Neural progenitor cell (in vitro differentiated cells): Measurements from ENCODE around the gene LYZL2. TPM values are rescaled to one million over a fixed set of nuclear protein-coding genes. Genes with fewer than 3 reads are reported as not detected.
"Not testable (repeated sequence)": the region's sequence is repeated elsewhere in the genome, so short reads cannot be mapped to it uniquely, and the experiment has no call there.

Experiments
- DNase-seq: peaks from one replicate; pipeline ENCODE4 v3.0.0-alpha.2; 2016; ENCODE audit warnings: low spot score
- H2AFZ ChIP-seq: fragments of 200-600 bp; sonication (generic); replicated peaks from 2 replicates; pipeline ENCODE4 v1.6.1; 2016; ENCODE audit warnings: antibody characterized with exemption
- H3F3A ChIP-seq: fragments of 200-600 bp; sonication (generic); 2 replicates; pipeline ENCODE4 v1.6.1; 2016; ENCODE audit warnings: antibody characterized with exemption, low read depth
- H3K27ac ChIP-seq: fragments of 200-600 bp; sonication (generic); 2 replicates; pipeline ENCODE4 v1.5.1; 2016; ENCODE audit warnings: mild to moderate bottlenecking
- H3K27me3 ChIP-seq: fragments of 200-600 bp; sonication (generic); 2 replicates; pipeline ENCODE4 v1.6.1; 2016; ENCODE audit warnings: mild to moderate bottlenecking, moderate library complexity
- H3K36me3 ChIP-seq: fragments of 200-600 bp; sonication (generic); 2 replicates; pipeline ENCODE4 v1.5.1; 2016
- H3K4me1 ChIP-seq: fragments of 200-600 bp; sonication (generic); 2 replicates; pipeline ENCODE4 v1.6.1; 2016; ENCODE audit warnings: mixed run types
- H3K4me2 ChIP-seq: fragments of 200-600 bp; sonication (generic); 2 replicates; pipeline ENCODE4 v1.6.1; 2016
- H3K4me3 ChIP-seq: fragments of 200-600 bp; sonication (generic); 2 replicates; pipeline ENCODE4 v1.5.1; 2016
- H3K79me2 ChIP-seq: fragments of 200-600 bp; sonication (generic); 2 replicates; pipeline ENCODE4 v1.6.1; 2016; ENCODE audit warnings: low read depth
- H3K9ac ChIP-seq: fragments of 200-600 bp; sonication (generic); 2 replicates; pipeline ENCODE4 v1.6.1; 2016
- H3K9me3 ChIP-seq: fragments of 200-600 bp; sonication (generic); 2 replicates; pipeline ENCODE4 v1.5.1; 2016; ENCODE audit warnings: low read depth
- H4K20me1 ChIP-seq: fragments of 200-600 bp; sonication (generic); 2 replicates; pipeline ENCODE4 v1.6.1; 2016; ENCODE audit warnings: low read depth
- H3K27ac Mint-ChIP-seq: 3 replicates; pipeline ENCODE4 v1.8.0; 2021; ENCODE audit warnings: mixed read lengths
- H3K27me3 Mint-ChIP-seq: 2 replicates; pipeline ENCODE4 v1.8.0; 2022; ENCODE audit warnings: low read depth, mild to moderate bottlenecking, inconsistent platforms, moderate library complexity, mixed read lengths; ENCODE audit not compliant: insufficient read depth
- H3K36me3 Mint-ChIP-seq: 3 replicates; pipeline ENCODE4 v1.8.0; 2021; ENCODE audit warnings: mixed read lengths
- H3K4me1 Mint-ChIP-seq: 3 replicates; pipeline ENCODE4 v1.8.0; 2021; ENCODE audit warnings: mixed read lengths
- H3K4me3 Mint-ChIP-seq: 3 replicates; pipeline ENCODE4 v1.8.0; 2021; ENCODE audit warnings: mild to moderate bottlenecking, moderate library complexity, mixed read lengths
- H3K9me3 Mint-ChIP-seq: 3 replicates; pipeline ENCODE4 v1.8.0; 2020; ENCODE audit warnings: mixed read lengths
- EZH2 ChIP-seq: fragments of 200-600 bp; sonication (generic); IDR thresholded peaks from 2 replicates; pipeline ENCODE4 v1.6.1; 2017; ENCODE audit warnings: antibody characterized with exemption, mild to moderate bottlenecking, moderate library complexity
- EZH2phosphoT487 ChIP-seq: fragments of 200-600 bp; sonication (generic); IDR thresholded peaks from 2 replicates; pipeline ENCODE4 v1.6.1; 2017; ENCODE audit warnings: antibody characterized with exemption
- total RNA-seq: library from RNA; depleted of rRNA; stranded (reverse); fragments of >200 nt; gene quantifications from 2 replicates; pipeline ENCODE4 v1.2.3, GENCODE V29; 2015; ENCODE audit warnings: low replicate concordance
- TF ChIP-seq, protein P1 (sequence below): fragments of 200-600 bp; sonication (generic); IDR thresholded peaks from 2 replicates; pipeline ENCODE4 v1.5.1; 2017; ENCODE audit warnings: antibody characterized with exemption, mild to moderate bottlenecking

LYZL2 gene
- total RNA-seq, 1 donor from 2014 or later, result not detected

DNA sequence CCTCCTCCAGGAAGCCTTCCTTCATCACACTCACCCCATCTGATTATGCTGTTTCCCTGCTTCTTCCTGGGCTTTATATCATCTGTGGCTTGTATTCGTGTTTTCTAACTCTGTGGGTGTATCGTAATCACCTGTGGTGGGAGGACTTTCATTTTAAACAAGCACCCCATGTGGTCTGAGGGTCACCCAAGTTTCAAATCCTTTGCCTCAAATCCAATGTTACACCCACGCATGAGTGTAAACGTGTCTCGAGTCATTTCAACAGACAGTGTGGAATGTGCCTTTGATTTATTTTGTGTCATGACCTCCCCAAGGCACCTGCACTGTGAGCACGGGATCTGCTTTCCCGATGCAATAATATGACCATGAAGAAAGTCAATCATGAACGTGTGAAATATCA lies 17.5 kb upstream of the LYZL2 start:
- H3K9me3 ChIP-seq, result no peaks in the 10 kb centered on the region
- Mint-ChIP-seq H3K9me3 (no peaks in the 10 kb centered on the region), H3K27me3 (peaks cover 15% of the 10 kb centered on the region), H3K4me3 (no peak overlapping the region), H3K36me3 (no peaks in the 10 kb centered on the region), H3K27ac (no peak overlapping the region), H3K4me1 (peaks cover 41% of the 10 kb centered on the region)
- DNase-seq, result no peak
- no peak overlapping the region for H3K27ac ChIP-seq
- no peaks in the 10 kb centered on the region for H3K36me3 ChIP-seq
- H3K4me1 ChIP-seq, result peaks cover 4% of the 10 kb centered on the region
- no peak overlapping the region for H3K4me2 ChIP-seq
- no peak overlapping the region for H3K4me3 ChIP-seq
- no peaks in the 10 kb centered on the region for H3F3A ChIP-seq
- H3K9ac ChIP-seq, result no peak overlapping the region
- no peak overlapping the region for H2AFZ ChIP-seq
- no peaks in the 10 kb centered on the region for H3K27me3 ChIP-seq
- TF ChIP-seq, protein P1, sequence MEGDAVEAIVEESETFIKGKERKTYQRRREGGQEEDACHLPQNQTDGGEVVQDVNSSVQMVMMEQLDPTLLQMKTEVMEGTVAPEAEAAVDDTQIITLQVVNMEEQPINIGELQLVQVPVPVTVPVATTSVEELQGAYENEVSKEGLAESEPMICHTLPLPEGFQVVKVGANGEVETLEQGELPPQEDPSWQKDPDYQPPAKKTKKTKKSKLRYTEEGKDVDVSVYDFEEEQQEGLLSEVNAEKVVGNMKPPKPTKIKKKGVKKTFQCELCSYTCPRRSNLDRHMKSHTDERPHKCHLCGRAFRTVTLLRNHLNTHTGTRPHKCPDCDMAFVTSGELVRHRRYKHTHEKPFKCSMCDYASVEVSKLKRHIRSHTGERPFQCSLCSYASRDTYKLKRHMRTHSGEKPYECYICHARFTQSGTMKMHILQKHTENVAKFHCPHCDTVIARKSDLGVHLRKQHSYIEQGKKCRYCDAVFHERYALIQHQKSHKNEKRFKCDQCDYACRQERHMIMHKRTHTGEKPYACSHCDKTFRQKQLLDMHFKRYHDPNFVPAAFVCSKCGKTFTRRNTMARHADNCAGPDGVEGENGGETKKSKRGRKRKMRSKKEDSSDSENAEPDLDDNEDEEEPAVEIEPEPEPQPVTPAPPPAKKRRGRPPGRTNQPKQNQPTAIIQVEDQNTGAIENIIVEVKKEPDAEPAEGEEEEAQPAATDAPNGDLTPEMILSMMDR, result no peak
- TF ChIP-seq EZH2 (no peak), EZH2phosphoT487 (no peak)
- no peaks in the 10 kb centered on the region for H3K79me2 ChIP-seq
- H4K20me1 ChIP-seq, result no peaks in the 10 kb centered on the region

DNA sequence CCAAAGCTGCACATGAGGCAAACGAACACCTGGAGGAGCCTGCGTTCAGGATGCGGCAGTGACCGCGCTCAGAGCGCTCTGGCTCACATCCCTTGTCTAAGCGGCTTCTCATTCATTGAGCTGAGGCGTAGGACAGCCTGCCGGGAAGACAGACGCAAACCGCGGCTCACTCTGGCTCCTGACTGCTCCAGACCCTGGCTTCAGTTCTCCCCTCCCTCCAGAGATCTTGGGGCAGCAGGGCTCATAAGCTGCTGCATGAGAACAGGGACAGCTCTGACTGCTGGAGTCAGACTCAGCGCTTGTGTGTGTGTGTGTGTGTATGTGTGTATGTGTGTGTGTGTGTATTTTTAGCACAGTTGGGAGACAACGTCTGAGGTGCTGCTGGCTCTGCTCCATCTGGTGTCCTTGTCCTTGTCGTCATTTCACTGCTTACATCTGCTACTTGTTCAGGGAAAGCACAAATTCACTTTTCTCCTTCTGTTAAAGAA lies 15.8 kb upstream of the LYZL2 start:
- Histone ChIP-seq H3K9me3 (no peaks in the 10 kb centered on the region), H3K4me3 (no peak overlapping the region), H3K36me3 (no peaks in the 10 kb centered on the region), H3K9ac (no peak overlapping the region), H3F3A (no peaks in the 10 kb centered on the region), H3K79me2 (no peaks in the 10 kb centered on the region), H3K4me2 (no peak overlapping the region), H3K27me3 (no peaks in the 10 kb centered on the region), H4K20me1 (no peaks in the 10 kb centered on the region), H3K27ac (no peak overlapping the region), H2AFZ (no peak overlapping the region), H3K4me1 (peaks cover 4% of the 10 kb centered on the region)
- TF ChIP-seq, protein P1, result no peak
- TF ChIP-seq EZH2 (no peak), EZH2phosphoT487 (no peak)
- peaks cover 41% of the 10 kb centered on the region for H3K4me1 Mint-ChIP-seq
- no peaks in the 10 kb centered on the region for H3K36me3 Mint-ChIP-seq
- peaks cover 13% of the 10 kb centered on the region for H3K27me3 Mint-ChIP-seq
- H3K27ac Mint-ChIP-seq, result peak overlapping the region; percentile 84
- no peaks in the 10 kb centered on the region for H3K9me3 Mint-ChIP-seq
- peak overlapping the region; percentile 62 for H3K4me3 Mint-ChIP-seq
- peak; percentile 68 for DNase-seq

DNA sequence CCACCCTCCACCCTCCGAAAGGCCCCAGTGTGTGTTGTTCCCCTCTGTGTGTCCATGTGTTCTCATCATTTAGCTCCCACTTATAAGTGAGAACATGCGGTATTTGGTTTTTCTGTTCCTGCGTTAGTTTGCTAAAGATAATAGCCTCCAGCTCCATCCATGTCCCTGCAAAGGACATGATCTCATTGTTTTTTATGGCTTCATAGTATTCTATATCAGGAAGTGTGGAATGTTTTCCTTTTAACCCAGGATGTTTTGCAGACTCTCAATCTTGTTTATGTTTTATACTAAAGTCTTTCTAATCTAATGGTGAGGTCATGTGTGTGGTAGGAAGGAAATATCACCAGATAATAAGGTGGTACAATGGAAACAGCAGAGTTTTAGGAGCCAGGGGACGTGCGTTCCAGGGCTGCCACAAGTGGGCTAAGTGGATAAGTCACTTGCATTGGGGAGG lies 14.9 kb upstream of the LYZL2 start:
- H3F3A ChIP-seq, H3K4me3 ChIP-seq, H3K9me3 Mint-ChIP-seq, H3K36me3 Mint-ChIP-seq, DNase-seq, H2AFZ ChIP-seq, H3K9me3 ChIP-seq, H3K4me2 ChIP-seq, H3K4me3 Mint-ChIP-seq, H3K79me2 ChIP-seq, H3K27ac ChIP-seq, H3K4me1 ChIP-seq, H4K20me1 ChIP-seq, H3K36me3 ChIP-seq, H3K27ac Mint-ChIP-seq, H3K9ac ChIP-seq, H3K27me3 ChIP-seq: not testable (repeated sequence)
- Mint-ChIP-seq H3K4me1 (peaks cover 46% of the 10 kb centered on the region), H3K27me3 (peaks cover 13% of the 10 kb centered on the region)

DNA sequence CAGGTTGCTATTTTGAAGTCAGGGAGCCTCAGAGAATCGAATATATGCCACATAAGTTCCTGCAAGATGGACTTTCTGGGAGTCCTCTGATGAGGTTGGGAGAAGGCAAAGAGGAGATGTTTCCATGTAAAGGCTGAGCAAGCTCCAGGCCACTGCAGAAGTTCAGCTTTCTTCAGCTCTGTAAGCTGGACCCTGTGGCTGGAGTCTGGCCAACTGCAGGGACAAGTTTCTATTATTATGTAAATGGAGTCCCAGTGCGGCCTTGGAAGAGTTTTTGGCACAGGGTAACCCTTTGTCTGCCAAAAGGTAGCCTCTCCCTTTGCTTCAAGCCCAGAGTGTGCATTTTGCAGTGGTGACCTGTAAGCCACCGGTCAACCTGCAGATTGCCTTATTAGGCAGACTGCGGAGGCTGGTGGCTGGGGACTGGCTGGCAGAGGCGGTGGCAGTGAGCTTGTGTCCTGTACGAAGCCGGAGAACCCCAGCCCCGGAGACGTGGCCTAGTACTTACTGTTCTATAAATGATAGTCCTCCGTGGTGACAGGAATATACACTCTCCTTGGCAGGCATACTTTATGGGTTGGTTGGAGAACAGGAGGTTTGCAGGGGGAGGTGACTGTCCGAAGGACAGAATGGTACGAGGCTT lies 14.1 kb upstream of the LYZL2 start:
- not testable (repeated sequence) for H3K79me2 ChIP-seq, H3K9me3 ChIP-seq, H3K36me3 ChIP-seq, H2AFZ ChIP-seq, H3F3A ChIP-seq, H3K4me3 ChIP-seq, H3K36me3 Mint-ChIP-seq, H4K20me1 ChIP-seq, H3K4me1 ChIP-seq, H3K9ac ChIP-seq, DNase-seq, H3K9me3 Mint-ChIP-seq, H3K27ac ChIP-seq, H3K27me3 ChIP-seq
- Mint-ChIP-seq H3K27ac (peak overlapping the region; percentile 12), H3K4me1 (peaks cover 48% of the 10 kb centered on the region), H3K4me3 (peak overlapping the region; percentile 19), H3K27me3 (peaks cover 13% of the 10 kb centered on the region)
- peak overlapping the region; percentile 27 for H3K4me2 ChIP-seq

DNA sequence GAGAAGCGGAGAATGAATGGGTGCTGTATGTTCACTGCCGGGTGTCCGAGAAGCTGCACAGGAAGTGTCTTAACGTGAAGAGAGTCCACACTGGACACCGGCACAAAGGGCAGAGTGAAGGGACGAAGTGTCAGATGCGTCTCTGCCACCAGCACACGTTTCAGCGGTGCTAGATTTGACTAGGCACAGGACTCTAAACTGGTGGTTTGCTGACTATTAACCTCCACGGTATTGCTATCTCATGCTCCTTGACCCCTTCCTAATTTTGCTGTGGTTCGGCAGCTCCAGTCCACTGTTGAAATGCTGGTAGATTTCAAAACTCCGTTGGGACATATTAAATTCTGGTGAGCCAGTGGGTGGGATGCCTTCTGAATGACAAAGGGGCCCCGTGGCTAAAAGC lies 13.3 kb upstream of the LYZL2 start:
- peaks cover 48% of the 10 kb centered on the region for H3K4me1 Mint-ChIP-seq

More for the DNA sequence above, 13.3 kb upstream of the LYZL2 start:
- H3K4me3 Mint-ChIP-seq, H3K9ac ChIP-seq, H3F3A ChIP-seq, H3K4me1 ChIP-seq, H3K27me3 ChIP-seq, H3K36me3 ChIP-seq, H4K20me1 ChIP-seq, H3K4me2 ChIP-seq, H3K9me3 Mint-ChIP-seq, H3K4me3 ChIP-seq, DNase-seq, H3K27ac Mint-ChIP-seq, H3K9me3 ChIP-seq, H3K36me3 Mint-ChIP-seq, H2AFZ ChIP-seq, H3K79me2 ChIP-seq, H3K27ac ChIP-seq: not testable (repeated sequence)
- peaks cover 11% of the 10 kb centered on the region for H3K27me3 Mint-ChIP-seq
